ENCODE data around the gene GIT2. TPM values are rescaled to one million over a fixed set of nuclear protein-coding genes. Genes with fewer than 3 reads are reported as not detected.

The GIT2 gene
- total and polyA plus RNA-seq, 9 donors, result 17.4 to 58.8 (median 43.7) TPM

GRCh38 chr12:110007881-110008280 lies 11.7 kb upstream of the GIT2 start:
- intact Hi-C loops (cut with DNase I), result no loop called here
- TF ChIP-seq EP300 (IDR thresholded peaks at IDR 0.05) (no peak), POLR2A (IDR thresholded peaks at IDR 0.05) (no peak)
- TF ChIP-seq, protein P1, sequence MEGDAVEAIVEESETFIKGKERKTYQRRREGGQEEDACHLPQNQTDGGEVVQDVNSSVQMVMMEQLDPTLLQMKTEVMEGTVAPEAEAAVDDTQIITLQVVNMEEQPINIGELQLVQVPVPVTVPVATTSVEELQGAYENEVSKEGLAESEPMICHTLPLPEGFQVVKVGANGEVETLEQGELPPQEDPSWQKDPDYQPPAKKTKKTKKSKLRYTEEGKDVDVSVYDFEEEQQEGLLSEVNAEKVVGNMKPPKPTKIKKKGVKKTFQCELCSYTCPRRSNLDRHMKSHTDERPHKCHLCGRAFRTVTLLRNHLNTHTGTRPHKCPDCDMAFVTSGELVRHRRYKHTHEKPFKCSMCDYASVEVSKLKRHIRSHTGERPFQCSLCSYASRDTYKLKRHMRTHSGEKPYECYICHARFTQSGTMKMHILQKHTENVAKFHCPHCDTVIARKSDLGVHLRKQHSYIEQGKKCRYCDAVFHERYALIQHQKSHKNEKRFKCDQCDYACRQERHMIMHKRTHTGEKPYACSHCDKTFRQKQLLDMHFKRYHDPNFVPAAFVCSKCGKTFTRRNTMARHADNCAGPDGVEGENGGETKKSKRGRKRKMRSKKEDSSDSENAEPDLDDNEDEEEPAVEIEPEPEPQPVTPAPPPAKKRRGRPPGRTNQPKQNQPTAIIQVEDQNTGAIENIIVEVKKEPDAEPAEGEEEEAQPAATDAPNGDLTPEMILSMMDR (IDR thresholded peaks at IDR 0.05), result no peak
- H3K4me3 ChIP-seq, result no peak overlapping the region
- H3K36me3 ChIP-seq, result no peaks in the 10 kb centered on the region
- H3K9me3 ChIP-seq, result no peaks in the 10 kb centered on the region
- H3K4me1 ChIP-seq (ENCODE audit: insufficient read depth), result peaks cover 3% of the 10 kb centered on the region
- H3K27ac ChIP-seq, result no peak overlapping the region
- no peak for DNase-seq
- H3K27me3 ChIP-seq, result no peaks in the 10 kb centered on the region

GRCh38 chr12:110006115-110006514 lies 9.9 kb upstream of the GIT2 start:
- Histone ChIP-seq H3K27me3 (no peaks in the 10 kb centered on the region), H3K9me3 (no peaks in the 10 kb centered on the region), H3K27ac (no peak overlapping the region), H3K36me3 (no peaks in the 10 kb centered on the region), H3K4me3 (no peak overlapping the region), H3K4me1 (ENCODE audit: insufficient read depth) (peaks cover 6% of the 10 kb centered on the region)
- WGBS, 3 donors, result 96 to 99% (median 97%) methylated on average over 4 of the region's 4 CpGs
- TF ChIP-seq EP300 (IDR thresholded peaks at IDR 0.05) (no peak), POLR2A (IDR thresholded peaks at IDR 0.05) (no peak)
- TF ChIP-seq, protein P1 (IDR thresholded peaks at IDR 0.05), result no peak
- DNase-seq, result no peak
- intact Hi-C loops (cut with DNase I), result no loop called here

GRCh38 chr12:110005319-110005973 lies 9.3 kb upstream of the GIT2 start:
- Histone ChIP-seq H3K27ac (no peak overlapping the region), H3K27me3 (no peaks in the 10 kb centered on the region), H3K4me1 (ENCODE audit: insufficient read depth) (peaks cover 3% of the 10 kb centered on the region), H3K9me3 (no peaks in the 10 kb centered on the region), H3K4me3 (no peak overlapping the region), H3K36me3 (no peaks in the 10 kb centered on the region)
- TF ChIP-seq EP300 (IDR thresholded peaks at IDR 0.05) (no peak), POLR2A (IDR thresholded peaks at IDR 0.05) (no peak)
- TF ChIP-seq, protein P1 (IDR thresholded peaks at IDR 0.05), result no peak
- no peak for DNase-seq
- intact Hi-C loops (cut with DNase I), result no loop called here
- 89 to 93% (median 92%) methylated on average over 7 of the region's 7 CpGs for WGBS, 3 donors

DNA sequence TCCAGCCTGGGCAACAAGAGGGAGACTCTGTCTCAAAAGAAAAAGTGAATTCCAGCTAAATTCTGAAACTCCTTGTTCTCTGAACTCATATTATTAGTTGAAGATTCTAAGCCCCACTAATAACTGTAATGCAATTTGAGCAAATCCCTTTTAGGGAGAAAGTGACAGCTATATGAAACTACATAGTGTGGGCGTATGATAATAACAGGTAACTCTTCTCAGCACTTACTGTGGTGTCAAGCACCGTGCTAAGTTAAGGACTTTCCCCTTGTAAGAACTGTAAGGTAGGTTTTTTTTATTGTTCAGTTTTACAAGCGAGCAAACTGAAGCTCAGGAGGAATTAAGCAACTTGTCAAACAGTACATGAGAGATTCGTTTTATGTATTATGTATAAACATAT lies 8.4 kb upstream of the GIT2 start:
- H3K4me3 ChIP-seq, result no peak overlapping the region
- DNase-seq, result no peak
- no peaks in the 10 kb centered on the region for H3K36me3 ChIP-seq
- H3K27me3 ChIP-seq, result no peaks in the 10 kb centered on the region
- WGBS, 3 donors, result 75 to 78% (median 76%) methylated on average over 4 of the region's 4 CpGs
- intact Hi-C loops (cut with DNase I), result no loop called here
- H3K4me1 ChIP-seq (ENCODE audit: insufficient read depth), result peaks cover 5% of the 10 kb centered on the region
- TF ChIP-seq POLR2A (IDR thresholded peaks at IDR 0.05) (no peak), EP300 (IDR thresholded peaks at IDR 0.05) (no peak)
- TF ChIP-seq, protein P1 (IDR thresholded peaks at IDR 0.05), result no peak
- no peaks in the 10 kb centered on the region for H3K9me3 ChIP-seq
- H3K27ac ChIP-seq, result no peak overlapping the region
